Retinal pigment epithelial cell (primary cell): ENCODE measurements around the gene CANX.

Experiments
- DNase-seq: peaks from one replicate; pipeline ENCODE4 v3.0.0-alpha.2; 2010; ENCODE audit warnings: low read depth
- H3K4me3 ChIP-seq: 2 replicates; pipeline ENCODE4 v1.5.1; 2011; ENCODE audit warnings: mild to moderate bottlenecking, low read length, control low read depth, moderate library complexity
- CTCF ChIP-seq: conservative IDR thresholded peaks from 2 replicates; pipeline ENCODE4 v1.5.1; 2011; ENCODE audit warnings: low read depth, low read length, control low read depth, inconsistent platforms

Gene CANX

GRCh38 chr5:179749857-179750508, 51.2 kb downstream of the CANX start:
- TF ChIP-seq CTCF = no peak
- DNase-seq = no peak

GRCh38 chr5:179753971-179754370, 55.2 kb downstream of the CANX start:
- no peak overlapping the region for H3K4me3 ChIP-seq

More at GRCh38 chr5:179749857-179750508, 51.2 kb downstream of the CANX start:
- no peak overlapping the region for H3K4me3 ChIP-seq

GRCh38 chr5:179755022-179755421, 56.3 kb downstream of the CANX start:
- H3K4me3 ChIP-seq = no peak overlapping the region
- no peak for DNase-seq
- no peak for TF ChIP-seq CTCF

More at GRCh38 chr5:179753971-179754370, 55.2 kb downstream of the CANX start:
- no peak for TF ChIP-seq CTCF
- no peak for DNase-seq

GRCh38 chr5:179758955-179759354, 60.2 kb downstream of the CANX start:
- TF ChIP-seq CTCF = no peak
- H3K4me3 ChIP-seq = no peak overlapping the region
- no peak for DNase-seq

- no peak overlapping the region for H3K4me3 ChIP-seq
- no peak for TF ChIP-seq CTCF
- DNase-seq = no peak
Measured at GRCh38 chr5:179759581-179760551, 61.1 kb downstream of the CANX start.

GRCh38 chr5:179762079-179762780, 63.5 kb downstream of the CANX start:
- H3K4me3 ChIP-seq = no peak overlapping the region
- no peak for DNase-seq
- TF ChIP-seq CTCF = no peak
